SU-DHL-6 (cell line): ENCODE results near the gene ZNHIT2.

ENCODE experiments used
- H2AFZ ChIP-seq: fragments of 200-600 bp; sonication (generic); 2 replicates; pipeline ENCODE4 v1.6.1; 2014; ENCODE audit warnings: low read depth, mild to moderate bottlenecking, moderate library complexity, mixed read lengths, antibody characterized with exemption, low read length; ENCODE audit not compliant: severe bottlenecking
- H3F3A ChIP-seq: fragments of 200-600 bp; shearing (Covaris generic); 2 replicates; pipeline ENCODE4 v1.6.0; 2016; ENCODE audit warnings: antibody characterized with exemption, mild to moderate bottlenecking; ENCODE audit not compliant: insufficient read depth
- H3K27ac ChIP-seq: fragments of 200-600 bp; sonication (generic); 2 replicates; pipeline ENCODE4 v1.5.1; 2016; ENCODE audit warnings: low read depth, mild to moderate bottlenecking, low read length, moderate library complexity, mixed read lengths
- H3K27me3 ChIP-seq: fragments of 200-600 bp; sonication (generic), shearing (Covaris generic); 2 replicates; pipeline ENCODE4 v1.6.0; 2014; ENCODE audit warnings: mild to moderate bottlenecking, low read length
- H3K36me3 ChIP-seq: fragments of 200-600 bp; sonication (generic); 2 replicates; pipeline ENCODE4 v1.6.1; 2014; ENCODE audit warnings: mild to moderate bottlenecking, low read length, mixed read lengths
- H3K4me2 ChIP-seq: fragments of 300-600, 200-600 bp; shearing (Covaris generic), sonication (generic); 2 replicates; pipeline ENCODE4 v1.6.0; 2014; ENCODE audit warnings: low read length, low read depth, mild to moderate bottlenecking; ENCODE audit not compliant: poor library complexity, severe bottlenecking
- H3K4me3 ChIP-seq: fragments of 200-600 bp; sonication (generic); 2 replicates; pipeline ENCODE4 v1.5.1; 2014; ENCODE audit warnings: antibody characterized with exemption, low read length, mild to moderate bottlenecking, mixed read lengths; ENCODE audit not compliant: insufficient read depth, poor library complexity, severe bottlenecking
- H3K79me2 ChIP-seq: fragments of 200-600 bp; sonication (generic); 2 replicates; pipeline ENCODE4 v1.6.1; 2014; ENCODE audit warnings: mild to moderate bottlenecking, low read length, moderate library complexity; ENCODE audit not compliant: insufficient read depth
- H3K9ac ChIP-seq: fragments of 200-600 bp; sonication (generic); 2 replicates; pipeline ENCODE4 v1.7.0; 2014; ENCODE audit warnings: mild to moderate bottlenecking, low read length
- H3K9me2 ChIP-seq: fragments of 200-600 bp; sonication (generic); replicated peaks from 2 replicates; pipeline ENCODE4 v1.6.1; 2014; ENCODE audit warnings: low read length; ENCODE audit not compliant: insufficient read depth
- H3K9me3 ChIP-seq: fragments of 200-600 bp; sonication (generic); 2 replicates; pipeline ENCODE4 v1.6.1; 2014; ENCODE audit warnings: low read length, mixed read lengths; ENCODE audit not compliant: insufficient read depth
- H4K20me1 ChIP-seq: fragments of 200-600 bp; sonication (generic); 2 replicates; pipeline ENCODE4 v1.6.1; 2014; ENCODE audit warnings: low read depth, mild to moderate bottlenecking, antibody characterized with exemption, low read length, moderate library complexity, mixed read lengths
- EZH2phosphoT487 ChIP-seq: fragments of 200-600 bp; sonication (generic), shearing (Covaris generic); conservative IDR thresholded peaks from 2 replicates; pipeline ENCODE4 v1.6.1; 2018; ENCODE audit warnings: mild to moderate bottlenecking, antibody characterized with exemption, low read length, moderate library complexity, mixed read lengths
- TF ChIP-seq, protein P1 (sequence below): fragments of 200-600 bp; sonication (generic); IDR thresholded peaks from one replicate; pipeline ENCODE4 v1.5.1; 2017; ENCODE audit warnings: antibody characterized with exemption, mild to moderate bottlenecking, low read length, moderate library complexity; ENCODE audit not compliant: insufficient read depth, poor library complexity, severe bottlenecking

Gene ZNHIT2

DNA sequence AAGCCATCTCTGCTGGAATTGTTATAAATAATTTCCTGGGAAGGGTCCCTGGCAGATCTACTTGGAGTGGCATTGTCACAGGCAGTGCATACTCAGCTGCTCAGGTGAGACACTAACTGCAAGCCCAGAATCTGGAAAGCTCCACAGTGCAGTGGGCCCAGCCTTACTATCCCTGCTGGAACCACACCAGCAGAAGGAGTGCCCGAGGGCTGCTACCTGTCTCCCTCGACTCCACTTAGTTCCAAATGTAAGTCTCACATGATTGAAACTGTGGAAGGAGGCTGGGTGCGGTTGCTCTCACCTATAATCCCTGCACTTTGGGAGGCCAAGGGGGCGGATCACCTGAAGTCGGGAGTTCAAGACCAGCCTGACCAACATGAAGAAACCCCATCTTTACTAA lies 31.2 kb upstream of the ZNHIT2 start:
- no peaks in the 10 kb centered on the region for H3K79me2 ChIP-seq
- no peak overlapping the region for H2AFZ ChIP-seq
- no peak overlapping the region for H3K27ac ChIP-seq
- no peak overlapping the region for H3K4me2 ChIP-seq
- no peaks in the 10 kb centered on the region for H3K27me3 ChIP-seq
- H4K20me1 ChIP-seq: no peaks in the 10 kb centered on the region
- no peak overlapping the region for H3K4me3 ChIP-seq
- no peak for TF ChIP-seq EZH2phosphoT487
- TF ChIP-seq, protein P1, sequence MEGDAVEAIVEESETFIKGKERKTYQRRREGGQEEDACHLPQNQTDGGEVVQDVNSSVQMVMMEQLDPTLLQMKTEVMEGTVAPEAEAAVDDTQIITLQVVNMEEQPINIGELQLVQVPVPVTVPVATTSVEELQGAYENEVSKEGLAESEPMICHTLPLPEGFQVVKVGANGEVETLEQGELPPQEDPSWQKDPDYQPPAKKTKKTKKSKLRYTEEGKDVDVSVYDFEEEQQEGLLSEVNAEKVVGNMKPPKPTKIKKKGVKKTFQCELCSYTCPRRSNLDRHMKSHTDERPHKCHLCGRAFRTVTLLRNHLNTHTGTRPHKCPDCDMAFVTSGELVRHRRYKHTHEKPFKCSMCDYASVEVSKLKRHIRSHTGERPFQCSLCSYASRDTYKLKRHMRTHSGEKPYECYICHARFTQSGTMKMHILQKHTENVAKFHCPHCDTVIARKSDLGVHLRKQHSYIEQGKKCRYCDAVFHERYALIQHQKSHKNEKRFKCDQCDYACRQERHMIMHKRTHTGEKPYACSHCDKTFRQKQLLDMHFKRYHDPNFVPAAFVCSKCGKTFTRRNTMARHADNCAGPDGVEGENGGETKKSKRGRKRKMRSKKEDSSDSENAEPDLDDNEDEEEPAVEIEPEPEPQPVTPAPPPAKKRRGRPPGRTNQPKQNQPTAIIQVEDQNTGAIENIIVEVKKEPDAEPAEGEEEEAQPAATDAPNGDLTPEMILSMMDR: no peak
- H3F3A ChIP-seq: no peaks in the 10 kb centered on the region
- no peaks in the 10 kb centered on the region for H3K9me3 ChIP-seq
- H3K9me2 ChIP-seq: no peaks in the 10 kb centered on the region
- H3K9ac ChIP-seq: no peak overlapping the region
- no peaks in the 10 kb centered on the region for H3K36me3 ChIP-seq

DNA sequence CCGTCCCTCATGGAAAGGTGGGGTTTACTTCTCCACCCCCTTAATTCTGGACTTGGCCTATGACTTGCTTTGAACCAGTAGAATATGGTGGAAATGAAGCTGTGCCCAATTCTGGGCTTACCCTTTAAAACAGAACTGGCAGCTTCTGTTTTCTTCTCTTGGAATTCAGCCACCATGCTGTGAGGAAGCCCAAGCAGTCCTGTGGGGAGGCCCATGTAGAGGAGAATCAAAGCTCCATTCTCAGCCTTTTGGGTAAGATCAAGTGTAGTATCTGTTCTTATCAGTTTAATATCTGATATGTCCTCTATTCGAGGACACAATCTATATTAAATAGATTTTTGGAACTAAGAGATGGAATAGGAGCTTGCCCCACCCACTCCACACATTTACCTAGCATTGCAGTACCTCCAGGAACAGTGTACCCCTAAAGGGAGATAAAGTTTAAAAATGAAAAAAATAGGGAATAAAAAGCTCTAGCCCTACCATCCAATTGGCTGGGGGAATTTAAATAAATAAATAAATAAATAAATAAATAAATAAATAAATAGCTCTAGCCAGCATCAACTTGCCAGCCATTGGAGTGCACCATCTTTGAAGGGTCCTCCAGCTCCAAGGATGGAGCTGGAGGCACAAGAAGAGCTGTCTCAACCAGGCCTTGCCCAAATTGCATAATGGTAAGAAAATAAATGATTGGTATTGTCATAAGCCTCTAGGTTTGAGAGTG lies 30.0 kb upstream of the ZNHIT2 start:
- no peaks in the 10 kb centered on the region for H3K9me2 ChIP-seq
- no peak overlapping the region for H2AFZ ChIP-seq
- H3K36me3 ChIP-seq: no peaks in the 10 kb centered on the region
- no peak for TF ChIP-seq EZH2phosphoT487
- TF ChIP-seq, protein P1: no peak
- no peak overlapping the region for H3K27ac ChIP-seq
- no peak overlapping the region for H3K4me2 ChIP-seq
- no peaks in the 10 kb centered on the region for H4K20me1 ChIP-seq
- no peak overlapping the region for H3K9ac ChIP-seq
- no peak overlapping the region for H3K4me3 ChIP-seq
- H3K79me2 ChIP-seq: no peaks in the 10 kb centered on the region
- no peaks in the 10 kb centered on the region for H3K9me3 ChIP-seq
- no peaks in the 10 kb centered on the region for H3F3A ChIP-seq
- H3K27me3 ChIP-seq: no peaks in the 10 kb centered on the region

DNA sequence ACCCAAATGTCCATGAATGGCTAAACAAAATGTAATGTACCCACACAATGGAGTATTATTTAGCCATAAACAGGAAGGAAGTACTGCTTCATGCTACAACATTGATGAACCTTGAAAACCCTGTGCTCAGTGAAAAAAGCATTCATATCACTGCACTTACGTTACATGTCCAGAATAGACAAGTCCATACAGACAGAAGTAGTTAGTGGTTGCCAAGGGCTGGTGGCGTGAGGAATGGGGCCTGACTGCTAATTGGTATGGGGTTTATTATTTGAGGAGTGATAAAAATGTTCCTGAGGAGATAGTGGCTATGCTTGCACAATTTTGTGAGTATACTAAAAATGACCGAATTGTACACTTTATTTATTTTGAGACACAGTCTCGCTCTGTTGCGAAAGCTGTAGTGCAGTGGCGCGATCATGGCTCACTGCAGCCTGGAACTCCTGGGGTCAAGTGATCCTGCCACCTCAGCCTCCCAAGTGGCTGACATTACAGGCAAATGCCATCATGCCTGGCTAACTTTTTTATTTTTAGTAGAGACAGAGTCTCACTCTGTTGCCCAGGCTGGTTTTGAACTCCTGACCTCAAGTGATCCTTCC lies 24.5 kb upstream of the ZNHIT2 start:
- Histone ChIP-seq H3K9me3 (no peaks in the 10 kb centered on the region), H3K4me3 (no peak overlapping the region), H3K9ac (no peak overlapping the region), H3K9me2 (no peaks in the 10 kb centered on the region), H3K4me2 (no peak overlapping the region), H3K27ac (no peak overlapping the region), H3K36me3 (no peaks in the 10 kb centered on the region), H3F3A (no peaks in the 10 kb centered on the region), H3K27me3 (no peaks in the 10 kb centered on the region), H3K79me2 (no peaks in the 10 kb centered on the region), H4K20me1 (no peaks in the 10 kb centered on the region), H2AFZ (no peak overlapping the region)
- no peak for TF ChIP-seq EZH2phosphoT487
- TF ChIP-seq, protein P1: no peak
